ENCODE data around the gene DNAH17. TPM values are rescaled to one million over a fixed set of nuclear protein-coding genes. Genes with fewer than 3 reads are reported as not detected.

Gene DNAH17
- total RNA-seq, 1 experiment from 2014 or later, result 0.13 TPM

DNA sequence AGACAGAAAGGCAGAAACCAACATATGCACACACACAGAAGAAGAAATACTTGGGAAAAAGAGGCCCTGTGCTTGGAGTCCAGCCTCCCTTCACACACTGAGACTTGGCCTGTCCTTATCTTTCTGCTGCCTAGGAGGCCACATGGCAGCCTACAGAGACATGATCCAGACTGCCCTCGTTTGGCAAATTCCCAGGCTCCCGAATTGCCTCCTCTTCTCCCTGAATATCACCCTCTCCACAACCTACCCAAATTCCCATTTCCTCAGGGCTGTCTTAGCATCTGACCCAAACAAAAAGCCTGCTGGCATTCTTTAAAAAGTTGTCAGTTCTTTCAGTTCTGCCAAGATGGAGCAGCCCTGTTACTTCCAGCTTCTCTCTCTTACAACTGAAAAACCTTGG lies 59.8 kb downstream of the DNAH17 start:
- H3T11ph ChIP-seq (ENCODE audit: low read length), result no peak overlapping the region
- H2BK5ac ChIP-seq (ENCODE audit: insufficient read length, low read length), result no peak overlapping the region
- H3K4me2 ChIP-seq (ENCODE audit: insufficient read depth, insufficient read length, low read length), result no peak overlapping the region
- H3K9me3 ChIP-seq (ENCODE audit: control insufficient read depth, low read depth, low read length), result no peaks in the 10 kb centered on the region
- no peaks in the 10 kb centered on the region for H3K79me2 ChIP-seq (ENCODE audit: insufficient read depth, low read length)
- no peak overlapping the region for H4K5ac ChIP-seq (ENCODE audit: insufficient read length, low read depth, low read length)
- H3K27ac ChIP-seq (ENCODE audit: insufficient read length, low read depth, low read length), result no peak overlapping the region
- no peak overlapping the region for H2AFZ ChIP-seq (ENCODE audit: low read length)
- no peak for DNase-seq
- TF ChIP-seq, protein P1, sequence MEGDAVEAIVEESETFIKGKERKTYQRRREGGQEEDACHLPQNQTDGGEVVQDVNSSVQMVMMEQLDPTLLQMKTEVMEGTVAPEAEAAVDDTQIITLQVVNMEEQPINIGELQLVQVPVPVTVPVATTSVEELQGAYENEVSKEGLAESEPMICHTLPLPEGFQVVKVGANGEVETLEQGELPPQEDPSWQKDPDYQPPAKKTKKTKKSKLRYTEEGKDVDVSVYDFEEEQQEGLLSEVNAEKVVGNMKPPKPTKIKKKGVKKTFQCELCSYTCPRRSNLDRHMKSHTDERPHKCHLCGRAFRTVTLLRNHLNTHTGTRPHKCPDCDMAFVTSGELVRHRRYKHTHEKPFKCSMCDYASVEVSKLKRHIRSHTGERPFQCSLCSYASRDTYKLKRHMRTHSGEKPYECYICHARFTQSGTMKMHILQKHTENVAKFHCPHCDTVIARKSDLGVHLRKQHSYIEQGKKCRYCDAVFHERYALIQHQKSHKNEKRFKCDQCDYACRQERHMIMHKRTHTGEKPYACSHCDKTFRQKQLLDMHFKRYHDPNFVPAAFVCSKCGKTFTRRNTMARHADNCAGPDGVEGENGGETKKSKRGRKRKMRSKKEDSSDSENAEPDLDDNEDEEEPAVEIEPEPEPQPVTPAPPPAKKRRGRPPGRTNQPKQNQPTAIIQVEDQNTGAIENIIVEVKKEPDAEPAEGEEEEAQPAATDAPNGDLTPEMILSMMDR (conservative IDR thresholded peaks at IDR 0.05), result no peak
- whole genome bisulfite sequencing (ENCODE audit: extremely low coverage, insufficient read length, low lambda C conversion rate), result no CpG with 5 or more reads among the region's 2 CpGs
- H3K4me3 Mint-ChIP-seq, result no peak overlapping the region
- H3K4me1 Mint-ChIP-seq, result no peaks in the 10 kb centered on the region
- H3K56ac ChIP-seq (ENCODE audit: insufficient read length, low read depth, low read length), result no peak overlapping the region
- no peaks in the 10 kb centered on the region for H3K36me3 Mint-ChIP-seq (ENCODE audit: insufficient read depth in 1 of 3, low read depth in 3 of 3)
- H4K8ac ChIP-seq (replicated peaks; ENCODE audit: insufficient read length, low read depth, low read length), result no peak overlapping the region
- no peaks in the 10 kb centered on the region for H3K27me3 ChIP-seq (ENCODE audit: insufficient read depth, low read length)
- no peak overlapping the region for H3K18ac ChIP-seq (ENCODE audit: insufficient read length, low read depth, low read length)
- no peak overlapping the region for H3K23ac ChIP-seq (ENCODE audit: insufficient read length, low read depth, low read length)
- H2BK20ac ChIP-seq (ENCODE audit: low read depth, low read length, poor library complexity, severe bottlenecking), result no peak overlapping the region
- no peaks in the 10 kb centered on the region for H3K23me2 ChIP-seq (ENCODE audit: insufficient read length, low read depth, low read length, poor library complexity, severe bottlenecking)
- no peak overlapping the region for H2AK5ac ChIP-seq (ENCODE audit: insufficient read length, low read length)
- no peak overlapping the region for H4K91ac ChIP-seq (ENCODE audit: insufficient read length, low read depth, low read length)
- H3K9me3 Mint-ChIP-seq, result 0 out of 5 replicates have a peak, but pooled peaks cover 0 to 2% of the 10 kb centered on the region in 2 experiments
- H2BK15ac ChIP-seq (ENCODE audit: low read depth, low read length), result no peak overlapping the region
- H3K27me3 Mint-ChIP-seq (ENCODE audit: low read depth), result peaks cover 5% of the 10 kb centered on the region
- H3K14ac ChIP-seq (ENCODE audit: insufficient read depth, low read length), result no peak overlapping the region
- H3K9ac ChIP-seq (ENCODE audit: extremely low read depth, insufficient read length, low read length), result no peak overlapping the region
- H3K4ac ChIP-seq (ENCODE audit: low read depth, low read length), result no peak overlapping the region
- H3K4me1 ChIP-seq (ENCODE audit: insufficient read depth, low read length), result no peaks in the 10 kb centered on the region
- no peak overlapping the region for H2BK120ac ChIP-seq (ENCODE audit: low read depth, low read length, poor library complexity, severe bottlenecking)
- H4K20me1 ChIP-seq (ENCODE audit: control insufficient read depth, insufficient read depth, insufficient read length), result no peaks in the 10 kb centered on the region
- H3K79me1 ChIP-seq (ENCODE audit: insufficient read depth, low read depth, low read length, poor library complexity, severe bottlenecking), result no peaks in the 10 kb centered on the region
- H3K27ac Mint-ChIP-seq, result no peak overlapping the region
- no peak overlapping the region for H2BK12ac ChIP-seq (ENCODE audit: insufficient read length, low read depth, low read length)

All from H9 (cell line).